Brain microvascular endothelial cell (primary cell): ENCODE measurements around the gene TANGO6.

Source experiments
- DNase-seq: peaks from one replicate; pipeline ENCODE4 v3.0.0-alpha.2; 2020
- H3K27ac ChIP-seq: fragments of 250-450 bp; sonication (Bioruptor Pico); 2 replicates; pipeline ENCODE4 v1.5.1; 2020; ENCODE audit warnings: mild to moderate bottlenecking, moderate library complexity
- H3K27me3 ChIP-seq: fragments of 250-450 bp; sonication (Bioruptor Pico); replicated peaks from 2 replicates; pipeline ENCODE4 v1.5.1; 2020; ENCODE audit warnings: mild to moderate bottlenecking
- H3K36me3 ChIP-seq: fragments of 250-450 bp; sonication (Bioruptor Pico); replicated peaks from 2 replicates; pipeline ENCODE4 v1.5.1; 2020; ENCODE audit warnings: mild to moderate bottlenecking
- H3K4me3 ChIP-seq: 2 replicates; pipeline ENCODE4 v1.5.1; 2011; ENCODE audit warnings: low read depth, mild to moderate bottlenecking, control low read depth, low read length, moderate library complexity
- CTCF ChIP-seq: IDR thresholded peaks from 2 replicates; pipeline ENCODE4 v1.5.1; 2011; ENCODE audit warnings: low read depth, mild to moderate bottlenecking, moderate library complexity, low read length, control low read depth, inconsistent platforms; ENCODE audit errors: missing control alignments
- in situ Hi-C: cut with HindIII; loops from 2 replicates; pipeline ENCODE4 v1.10.0; 2017; ENCODE audit warnings: low sequenced_read_pairs, low pct_ligation_motif_present

Gene TANGO6

GRCh38 chr16:68940816-68941215 is 97.5 kb downstream of the TANGO6 start:
- Histone ChIP-seq H3K27ac (no peak overlapping the region), H3K4me3 (no peak overlapping the region), H3K27me3 (no peaks in the 10 kb centered on the region), H3K36me3 (no peaks in the 10 kb centered on the region)
- TF ChIP-seq CTCF = no peak
- no peak for DNase-seq
- in situ Hi-C loops = no loop called here

GRCh38 chr16:68943961-68944360 is 100.6 kb downstream of the TANGO6 start:
- H3K27me3 ChIP-seq = no peaks in the 10 kb centered on the region
- no peak overlapping the region for H3K27ac ChIP-seq
- no peaks in the 10 kb centered on the region for H3K36me3 ChIP-seq
- no peak for DNase-seq
- TF ChIP-seq CTCF = no peak
- no peak overlapping the region for H3K4me3 ChIP-seq
- in situ Hi-C loops = no loop called here

GRCh38 chr16:68948230-68948910 is 105.0 kb downstream of the TANGO6 start:
- no peak for DNase-seq
- Histone ChIP-seq H3K27ac (no peak overlapping the region), H3K4me3 (no peak overlapping the region), H3K36me3 (no peaks in the 10 kb centered on the region), H3K27me3 (no peaks in the 10 kb centered on the region)
- TF ChIP-seq CTCF = no peak
- in situ Hi-C loops = no loop called here

GRCh38 chr16:68951991-68952877 is 108.9 kb downstream of the TANGO6 start:
- in situ Hi-C loops = no loop called here
- no peak for DNase-seq
- Histone ChIP-seq H3K27me3 (no peaks in the 10 kb centered on the region), H3K27ac (no peak overlapping the region), H3K36me3 (no peaks in the 10 kb centered on the region), H3K4me3 (no peak overlapping the region)
- no peak for TF ChIP-seq CTCF

- no peaks in the 10 kb centered on the region for H3K36me3 ChIP-seq
- no peak overlapping the region for H3K4me3 ChIP-seq
- no peak overlapping the region for H3K27ac ChIP-seq
- no peak for DNase-seq
- TF ChIP-seq CTCF = no peak
- no peaks in the 10 kb centered on the region for H3K27me3 ChIP-seq
- in situ Hi-C loops = no loop called here
Measured at GRCh38 chr16:68954911-68955635, 111.7 kb downstream of the TANGO6 start.
